Dedifferentiated amniotic fluid mesenchymal stem cell (primary cell): ENCODE results near the gene JUND.
"Not testable (repeated sequence)": the region's sequence is repeated elsewhere in the genome, so short reads cannot be mapped to it uniquely, and the experiment has no call there.

Source experiments
- DNase-seq: peaks from one replicate; pipeline ENCODE4 v3.0.0-alpha.2; 2016; ENCODE audit errors: extremely low spot score

Gene JUND

DNA sequence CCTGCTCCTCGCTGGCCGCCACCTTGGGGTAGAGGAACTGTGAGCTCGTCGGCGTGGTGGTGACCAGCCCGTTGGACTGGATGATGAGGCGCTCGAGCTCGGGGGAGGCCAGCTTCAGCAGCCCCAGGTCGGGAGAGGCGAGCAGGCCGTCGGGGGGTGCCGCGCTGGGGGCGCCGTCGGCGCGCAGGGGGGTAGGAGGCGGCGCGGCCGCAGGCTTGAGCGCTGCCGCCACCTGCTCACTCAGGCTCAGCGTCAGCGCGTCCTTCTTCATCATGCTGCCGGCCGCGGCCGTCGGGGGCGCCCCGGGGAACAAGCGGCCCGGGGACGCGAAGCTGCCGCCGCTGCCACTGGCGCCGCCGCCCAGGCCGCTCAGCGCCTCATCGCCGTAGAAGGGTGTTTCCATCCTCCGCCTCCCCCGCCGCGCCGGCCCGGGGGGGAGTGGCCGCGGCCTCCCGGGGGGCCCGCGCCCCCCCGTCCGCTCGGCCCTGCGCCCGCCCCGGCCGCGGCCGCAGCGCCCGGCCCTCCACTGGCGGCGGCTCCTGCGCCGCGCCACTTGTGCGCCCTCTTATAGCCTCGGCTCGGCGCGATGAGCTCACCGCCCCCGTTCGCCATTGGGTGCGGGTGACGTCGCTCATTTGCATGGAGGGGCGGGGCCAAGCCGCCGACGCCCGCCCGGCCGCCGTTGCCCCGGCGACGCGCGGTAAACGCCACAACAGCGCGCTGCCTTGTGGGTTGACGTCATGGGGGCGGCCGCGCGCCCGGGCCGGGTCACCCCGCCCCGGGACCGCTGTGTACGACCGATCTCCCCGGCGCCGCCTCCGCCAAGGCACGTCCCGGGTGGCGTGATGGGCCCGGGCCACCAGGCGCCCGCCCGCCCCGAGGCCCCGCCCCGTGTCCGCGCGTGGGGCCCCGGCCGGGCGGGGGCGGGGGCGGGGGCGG lies at the start of gene JUND:
TSS of gene JUND (minus strand) at position 541 of the 939 bp plus-strand sequence. CDS start at position 403, 138 bp downstream.
- DNase-seq = peak; percentile 93

DNA sequence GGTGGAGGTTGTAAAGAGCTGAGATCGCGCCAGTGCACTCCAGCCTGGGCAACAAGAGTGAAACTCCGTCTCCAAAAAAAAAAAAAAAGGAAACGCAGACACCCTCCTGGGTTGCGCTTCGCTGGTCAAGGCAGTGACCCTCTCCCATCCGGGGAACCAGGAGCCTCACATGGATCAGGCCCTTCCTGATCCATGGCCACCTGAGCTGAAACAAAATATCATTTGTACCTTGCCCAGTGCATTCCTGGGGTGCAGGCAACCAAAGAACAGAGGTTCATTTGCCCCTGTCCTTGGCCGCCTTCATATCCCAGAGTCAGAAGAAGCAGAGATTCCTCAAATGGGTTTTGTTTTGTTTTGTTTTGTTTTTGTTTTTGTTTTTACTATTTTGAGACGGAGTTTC lies 49.4 kb upstream of the JUND start:
- DNase-seq = no peak

DNA sequence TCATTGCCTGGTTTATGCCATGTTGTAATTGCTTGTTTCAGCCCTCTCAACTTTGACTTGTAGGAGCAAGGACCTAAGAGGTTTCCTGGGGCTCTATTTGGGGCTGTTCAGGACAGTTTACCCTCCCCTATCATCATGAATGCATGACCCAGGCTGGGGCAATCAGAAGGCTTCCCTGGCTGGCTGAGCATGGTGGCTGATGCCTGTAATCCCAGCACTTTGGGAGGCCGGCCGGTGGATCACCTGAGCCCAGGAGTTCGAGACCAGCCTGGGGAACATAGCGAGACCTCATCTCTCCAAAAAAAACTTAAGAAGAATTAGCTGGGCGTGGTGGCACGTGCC lies 47.6 kb upstream of the JUND start:
- DNase-seq = no peak

DNA sequence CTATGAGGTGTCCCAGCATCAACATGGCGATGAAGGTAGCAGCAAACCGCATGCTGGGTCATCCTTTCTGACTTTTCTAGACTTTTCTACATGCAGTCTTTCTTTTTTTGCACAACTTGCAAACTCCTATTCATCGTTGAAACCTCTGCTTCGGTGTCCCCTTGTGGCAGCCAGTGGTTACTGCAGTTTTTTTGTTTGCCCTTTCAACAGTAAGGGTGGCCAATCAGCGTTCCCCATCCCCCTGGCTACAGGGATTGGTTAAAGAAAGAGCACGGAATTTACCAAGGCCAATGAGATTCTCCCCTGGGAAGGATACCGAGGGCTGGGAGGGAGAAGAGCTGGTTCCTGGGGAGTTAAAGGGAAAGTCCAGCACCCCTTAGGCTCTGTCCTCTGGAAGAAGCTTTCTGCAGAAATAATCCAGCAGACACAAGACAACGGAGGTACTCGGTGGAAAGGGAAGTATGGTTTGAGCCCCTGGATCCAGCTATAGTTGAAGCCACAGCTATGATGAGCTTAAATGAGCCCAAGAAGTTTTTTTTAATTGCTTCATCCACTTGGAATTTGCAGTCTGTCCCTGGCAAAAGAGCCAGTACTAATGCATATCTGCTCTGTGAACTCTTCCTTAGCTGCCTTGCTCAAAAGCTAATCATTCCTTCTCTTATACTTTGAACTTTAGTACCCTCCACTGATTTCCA lies 47.1 kb upstream of the JUND start:
- peak; percentile 98 for DNase-seq

DNA sequence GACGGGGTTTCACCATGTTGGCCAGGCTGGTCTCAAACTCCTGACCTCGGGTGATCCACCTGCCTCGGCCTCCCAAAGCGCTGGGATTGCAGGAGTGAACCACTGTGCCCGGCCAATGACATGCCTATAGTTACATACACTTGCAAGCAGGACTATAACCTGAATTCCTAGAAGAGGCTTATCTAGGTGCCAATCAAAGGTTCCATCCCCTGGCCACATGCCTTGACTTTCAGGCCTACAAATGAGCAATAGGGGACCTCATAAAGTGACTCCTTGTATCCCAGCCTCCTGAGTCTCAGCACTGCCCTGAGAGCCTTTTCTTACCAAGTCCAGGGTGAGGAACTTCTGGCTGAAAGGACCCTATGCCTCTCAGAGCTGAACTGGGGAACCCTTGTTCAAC lies 45.4 kb upstream of the JUND start:
- DNase-seq = no peak

DNA sequence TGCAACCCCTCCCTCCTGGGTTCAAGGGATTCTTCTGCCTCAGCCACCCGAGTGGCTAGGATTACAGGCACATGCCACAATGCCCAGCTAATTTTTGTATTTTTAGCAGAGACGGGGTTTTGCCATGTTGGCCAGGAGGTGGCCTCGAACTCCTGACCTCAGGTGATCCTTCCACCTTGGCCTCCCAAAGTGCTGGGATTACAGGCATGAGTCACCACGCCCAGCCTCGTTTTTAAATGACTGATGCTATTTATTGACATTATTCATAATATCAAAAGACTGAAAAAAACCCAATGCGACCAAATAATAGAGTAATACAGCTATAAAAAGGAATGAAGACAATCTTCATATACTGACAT lies 42.9 kb upstream of the JUND start:
- not testable (repeated sequence) for DNase-seq

DNA sequence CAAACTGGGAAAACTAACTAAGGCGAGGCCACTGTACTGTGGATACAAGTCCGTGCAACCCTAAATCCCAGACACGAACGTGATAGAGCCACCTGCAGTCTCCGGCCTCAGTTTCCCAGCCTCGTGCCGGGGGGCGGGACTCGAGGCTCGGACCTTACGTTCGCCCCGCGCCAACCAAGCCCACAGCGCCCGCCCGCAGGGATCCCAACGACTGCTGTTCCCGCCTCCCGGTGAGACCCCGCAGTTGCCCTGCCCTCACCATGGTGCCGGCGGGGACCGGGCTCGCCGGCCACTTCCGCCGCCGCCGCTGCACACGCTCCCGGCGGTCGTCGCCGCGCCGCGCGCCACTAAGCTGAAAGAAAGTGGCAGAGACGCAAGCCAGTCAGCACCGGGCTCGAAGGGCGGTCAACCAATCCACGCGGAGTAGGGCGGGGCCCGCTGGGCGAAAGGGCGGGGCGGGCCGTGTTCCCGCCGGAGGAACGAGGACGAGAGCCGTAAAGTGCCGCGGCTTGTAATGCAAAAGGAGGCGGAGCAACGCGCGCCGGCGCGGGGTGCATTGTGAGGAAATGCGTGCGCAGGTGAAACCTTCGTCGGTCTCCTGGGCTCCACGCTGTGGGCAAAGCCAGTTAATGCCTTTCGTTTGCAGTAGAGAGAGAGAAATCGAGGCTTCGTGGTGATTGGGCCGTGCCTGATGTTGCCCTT lies 41.5 kb upstream of the JUND start, which contains the start of gene LSM4:
TSS of gene LSM4 (minus strand) at position 318 of the 702 bp plus-strand sequence. CDS start at position 262, 56 bp downstream.
- DNase-seq = peak; percentile 96

DNA sequence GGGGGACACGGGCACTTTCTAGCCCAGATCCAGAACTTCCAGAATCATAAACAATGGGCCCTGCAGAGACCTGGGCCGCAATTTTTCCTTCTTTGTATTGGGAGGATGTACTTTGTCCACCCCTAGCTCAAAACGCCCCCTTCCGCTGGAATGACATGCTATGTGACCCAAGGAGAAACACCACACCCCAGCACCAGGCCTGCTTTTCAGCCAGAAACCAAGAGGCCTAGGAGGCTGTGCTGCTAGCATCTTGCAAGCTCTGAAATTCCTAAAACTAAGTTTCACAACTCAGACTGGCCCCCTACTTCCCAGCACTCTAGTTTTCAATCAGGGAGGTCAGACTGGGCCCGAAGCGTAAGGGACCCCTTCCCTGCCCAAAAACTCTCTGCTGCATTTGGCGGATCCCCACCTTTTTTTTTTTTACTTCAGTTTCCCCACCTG lies 40.9 kb upstream of the JUND start:
- peak; percentile 76 for DNase-seq

DNA sequence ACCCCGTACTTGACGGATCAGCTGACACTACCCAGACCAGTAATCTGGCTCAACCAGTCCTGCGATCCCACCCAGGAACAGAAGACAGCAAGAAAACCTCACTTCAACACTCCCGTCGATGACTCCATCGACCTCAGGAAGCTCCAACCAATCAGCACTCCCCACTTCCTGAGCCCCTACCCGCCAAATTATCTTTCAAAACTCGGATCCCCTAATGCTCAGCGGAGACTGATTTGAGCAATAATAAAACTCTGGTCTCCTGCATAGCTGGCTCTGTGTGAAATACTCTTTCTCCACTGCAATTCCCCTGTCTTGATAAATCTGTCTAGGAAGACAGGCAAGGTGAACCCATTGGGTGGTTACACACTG lies 40.3 kb upstream of the JUND start:
- DNase-seq = no peak

DNA sequence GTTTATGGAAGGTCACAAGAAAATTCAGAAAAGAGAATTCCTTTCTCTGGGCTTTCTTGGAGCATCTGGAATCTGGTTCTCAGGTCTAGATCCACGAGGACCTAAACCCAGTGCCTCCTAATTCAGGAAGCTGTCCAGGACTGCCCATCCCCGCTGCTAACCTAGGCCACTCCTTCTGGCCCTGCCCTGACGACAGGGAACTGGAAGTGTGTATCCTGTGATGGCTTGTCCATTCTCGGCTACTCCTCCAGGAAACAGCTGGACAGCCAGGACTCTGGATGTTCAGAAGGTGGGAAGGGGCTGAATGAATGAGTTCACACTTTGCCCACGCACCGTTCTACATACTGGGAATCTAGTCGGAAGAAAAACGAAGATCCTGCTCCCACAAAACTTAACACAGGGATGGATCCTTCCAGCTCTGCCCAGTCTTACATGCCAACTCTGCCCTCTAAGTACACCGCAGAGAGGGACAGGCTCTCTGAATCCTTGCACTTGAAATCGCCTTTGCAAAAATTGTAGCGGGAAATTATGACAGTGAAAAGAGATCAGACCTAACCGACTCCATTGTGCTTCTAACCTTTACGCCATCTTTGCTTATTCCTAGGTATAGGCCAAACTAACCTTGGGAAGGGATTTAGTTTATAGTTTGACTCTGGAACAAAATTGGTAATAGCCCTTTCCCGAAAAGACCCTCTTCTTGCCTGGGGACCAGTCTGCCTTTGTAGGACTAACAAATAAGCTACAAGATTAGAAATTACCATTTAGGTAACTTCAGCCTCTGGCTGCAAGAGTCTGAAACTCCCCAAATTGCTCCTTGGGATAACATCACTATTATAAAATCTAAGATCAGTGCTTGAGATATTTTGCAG lies 39.7 kb upstream of the JUND start:
- no peak for DNase-seq

DNA sequence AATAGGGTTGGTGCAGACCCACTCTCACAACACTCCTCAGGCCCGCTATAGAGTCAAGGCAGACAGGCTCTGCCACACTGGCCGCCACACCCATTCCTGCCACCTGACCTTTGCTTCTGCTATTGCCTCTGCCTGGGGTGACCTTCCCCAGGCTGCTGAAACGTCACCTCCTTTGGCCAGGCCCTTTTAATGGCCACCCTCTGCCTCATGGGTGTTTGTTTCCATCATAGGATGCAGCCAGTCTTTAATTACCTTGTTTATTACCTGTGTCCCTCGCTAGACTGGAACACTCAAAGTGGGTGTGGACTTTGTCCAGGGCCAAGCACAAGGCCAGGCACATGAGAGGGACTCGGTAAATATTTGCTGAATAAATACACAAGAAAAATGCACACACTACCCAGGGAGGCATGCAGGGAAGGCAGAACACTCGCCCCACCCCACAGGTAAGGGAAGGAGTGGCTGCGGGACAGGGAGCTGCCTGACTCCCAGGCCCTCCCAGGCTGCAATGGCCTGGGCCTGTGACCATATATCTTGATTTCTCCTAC lies 38.2 kb upstream of the JUND start:
- DNase-seq = no peak

DNA sequence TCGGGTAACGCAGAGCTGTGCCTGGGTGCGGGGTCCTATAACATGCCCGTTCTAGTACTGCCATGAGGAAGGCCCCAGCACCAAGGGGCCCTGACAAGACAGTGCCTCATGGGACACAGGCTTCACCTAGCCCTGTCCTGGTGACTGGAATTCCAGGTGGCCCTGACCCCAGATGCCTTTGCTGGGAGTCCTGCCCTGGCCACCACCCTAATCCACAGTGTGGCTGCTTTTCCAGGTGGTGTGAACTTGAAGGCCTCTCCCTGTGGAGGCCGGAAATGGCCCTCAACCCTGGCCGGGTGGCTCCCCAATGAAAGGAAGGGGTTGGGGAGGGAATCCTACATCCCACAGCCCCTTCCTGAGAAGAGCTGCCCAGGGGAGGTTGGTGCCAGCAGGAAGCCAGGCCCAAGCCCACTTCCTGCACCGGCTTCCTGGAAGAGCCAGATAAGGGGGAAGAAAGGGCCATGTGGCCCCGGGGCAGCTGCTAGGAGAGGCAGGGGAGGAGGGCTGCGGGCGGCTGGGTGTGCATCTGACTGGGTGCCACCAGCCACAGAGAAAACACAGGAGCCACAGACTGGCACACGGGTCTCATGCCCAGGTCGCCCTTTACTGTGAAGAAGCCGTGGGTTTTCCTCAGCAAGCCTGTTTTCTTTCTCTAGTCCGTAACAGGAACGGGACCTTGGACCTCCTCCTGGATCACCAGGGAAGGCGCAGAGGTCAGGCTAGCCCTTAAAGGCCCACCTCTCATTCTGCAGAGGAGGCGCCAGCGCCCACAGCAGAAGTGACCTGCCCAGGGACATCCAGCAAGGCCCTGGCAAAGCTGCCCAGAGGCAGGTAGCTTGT lies 36.8 kb upstream of the JUND start:
- DNase-seq = no peak

DNA sequence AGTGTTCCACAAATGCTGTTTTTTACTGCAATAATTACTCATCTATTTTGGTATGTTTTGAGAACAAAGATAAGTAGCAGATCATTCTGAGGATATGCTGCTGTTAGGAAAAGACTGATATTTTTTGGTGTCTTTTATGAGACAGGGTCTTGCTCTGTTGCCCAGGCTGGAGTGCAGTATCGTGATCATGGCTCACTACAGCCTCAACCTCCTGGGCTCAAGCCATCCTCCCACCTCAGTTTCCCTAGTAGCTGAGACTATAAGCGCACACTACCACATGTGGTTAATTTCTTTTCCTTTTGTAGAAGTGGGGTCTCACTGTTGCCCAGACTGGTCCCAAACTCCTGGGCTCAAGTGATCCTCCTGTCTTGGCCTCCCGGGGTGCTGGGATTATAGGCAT lies 32.0 kb upstream of the JUND start:
- DNase-seq = no peak

DNA sequence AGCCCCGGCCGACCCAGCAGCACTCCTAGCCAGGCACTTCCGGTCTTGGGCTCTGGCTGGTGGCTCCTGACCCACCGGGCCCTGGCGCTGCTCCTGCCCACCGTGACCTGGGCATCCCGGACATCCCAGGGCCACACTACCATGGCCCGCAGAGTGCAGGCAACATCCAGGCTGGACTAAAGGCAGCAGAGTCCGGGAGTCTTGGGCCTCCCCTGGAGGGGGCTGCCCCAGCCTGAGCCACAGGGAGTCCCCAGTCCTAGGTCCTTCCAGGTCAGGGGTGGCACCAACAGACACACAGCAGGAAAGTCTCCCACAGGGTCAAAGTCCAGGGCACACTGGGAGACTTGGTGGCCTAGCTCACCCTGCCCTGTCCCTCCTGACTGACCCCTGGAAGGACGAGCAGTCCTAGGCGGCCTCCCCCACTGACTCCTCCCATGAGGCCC lies 30.7 kb upstream of the JUND start:
- no peak for DNase-seq

DNA sequence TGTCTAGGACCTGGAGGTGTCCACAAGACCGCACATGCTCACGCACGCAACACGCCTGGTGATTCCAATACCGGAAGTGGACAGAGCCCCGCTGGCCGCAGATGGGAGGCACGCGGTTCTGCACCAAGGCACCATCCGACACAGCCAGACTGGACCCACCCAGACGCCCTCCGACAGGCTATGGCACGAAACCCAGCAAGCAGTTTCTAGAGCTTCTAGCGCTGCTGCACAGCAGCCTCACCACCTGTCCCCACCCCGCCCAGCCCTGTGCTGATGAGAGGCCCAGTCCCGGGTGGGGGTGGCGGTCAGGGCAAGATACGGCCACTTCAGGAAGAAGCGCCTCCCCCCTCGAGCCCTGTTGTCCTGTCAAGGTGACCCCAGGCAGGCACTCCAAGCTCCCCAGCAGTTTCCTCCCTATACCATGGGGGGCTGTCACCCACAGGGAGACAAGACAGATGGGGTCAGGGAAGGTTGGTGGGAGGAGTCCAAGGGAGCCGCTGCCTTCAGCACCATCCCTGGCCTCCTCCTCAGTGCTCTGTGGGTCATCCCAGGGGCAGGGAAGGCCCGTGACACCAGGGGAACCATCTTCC lies 30.2 kb upstream of the JUND start:
- no peak for DNase-seq

DNA sequence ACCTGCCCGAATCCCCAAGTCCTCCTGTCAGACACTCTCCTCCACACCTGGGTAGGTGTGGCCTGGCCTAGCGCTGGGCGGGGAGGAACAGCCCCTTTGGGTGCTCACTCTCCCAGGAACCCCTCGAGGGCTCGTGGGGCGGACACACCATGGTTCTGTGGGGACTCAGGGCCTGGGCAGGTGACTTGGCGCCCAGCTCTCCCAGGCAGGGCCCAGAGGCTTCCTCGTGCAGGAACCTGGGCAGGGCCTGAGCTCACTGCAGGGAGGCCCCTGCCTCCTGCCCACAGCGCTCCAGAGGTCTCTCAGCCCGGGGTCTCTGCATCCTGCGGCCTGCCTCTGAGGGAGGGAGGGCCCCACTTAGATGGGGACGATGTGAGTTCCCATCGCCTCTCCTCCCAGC lies 29.5 kb upstream of the JUND start:
- DNase-seq = no peak

DNA sequence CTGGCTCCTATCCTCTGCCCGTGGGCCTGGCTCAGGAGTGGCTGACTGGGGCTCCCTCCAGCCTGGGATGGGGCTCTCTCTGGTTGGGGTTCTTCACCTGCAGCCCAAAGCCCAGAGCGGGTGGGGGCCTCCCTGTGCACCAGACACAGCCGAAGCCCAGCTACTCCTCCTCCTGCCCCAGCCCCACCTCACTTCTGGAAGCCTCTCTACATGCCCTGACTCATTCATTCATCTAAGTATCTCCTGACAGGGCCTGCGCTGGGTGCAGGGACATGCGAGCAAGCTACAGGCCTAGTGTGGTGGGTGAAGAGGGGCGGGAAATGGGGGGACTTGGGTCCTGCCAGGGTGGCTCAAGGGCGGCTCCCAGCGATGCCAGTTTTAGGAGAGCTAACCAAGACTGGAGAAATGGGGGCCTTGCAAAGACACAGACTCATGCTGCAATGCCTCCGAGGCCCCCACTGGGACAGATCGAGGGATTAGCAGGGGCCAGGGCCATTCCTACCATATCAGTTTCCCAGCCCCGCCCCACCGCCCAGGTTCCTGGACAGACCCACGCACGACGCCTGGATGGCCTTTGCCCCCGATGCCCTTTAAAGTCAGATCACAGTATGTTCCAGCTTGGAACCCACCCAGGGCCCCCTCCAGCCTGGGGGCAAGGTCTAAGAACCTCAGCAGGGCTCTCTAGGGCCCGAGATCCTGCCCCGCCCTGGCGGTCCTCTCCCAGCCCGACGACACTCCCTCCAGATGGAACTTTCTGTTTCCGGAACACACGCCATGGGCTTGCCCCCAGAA lies 28.9 kb upstream of the JUND start:
- DNase-seq = no peak

DNA sequence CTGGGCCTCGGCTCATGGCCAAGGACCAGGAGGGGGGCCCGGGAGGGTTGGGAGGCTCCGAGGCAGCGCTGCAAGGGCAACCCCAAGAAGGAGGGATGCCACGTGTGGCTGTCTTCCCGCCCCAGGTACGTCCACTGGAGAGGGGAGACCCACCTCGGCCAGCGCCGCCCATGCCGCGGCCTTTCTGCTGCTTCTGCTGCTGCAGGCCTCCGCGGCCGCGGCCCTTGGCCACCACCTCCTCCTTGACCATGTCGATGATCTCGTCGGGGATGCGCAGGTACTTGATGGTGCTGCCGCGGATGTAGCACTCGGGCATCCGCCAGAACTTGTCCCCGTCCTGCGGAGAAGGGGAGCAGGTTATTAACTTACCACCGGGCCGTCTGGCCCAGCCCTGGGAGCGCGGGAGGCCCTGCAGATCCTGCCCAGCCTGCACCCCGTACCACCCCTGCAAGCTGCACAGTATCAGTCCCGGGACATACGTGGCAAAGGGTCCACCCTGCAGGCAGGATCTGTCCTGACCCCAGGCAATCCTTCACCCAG lies 28.2 kb upstream of the JUND start:
- DNase-seq = no peak

DNA sequence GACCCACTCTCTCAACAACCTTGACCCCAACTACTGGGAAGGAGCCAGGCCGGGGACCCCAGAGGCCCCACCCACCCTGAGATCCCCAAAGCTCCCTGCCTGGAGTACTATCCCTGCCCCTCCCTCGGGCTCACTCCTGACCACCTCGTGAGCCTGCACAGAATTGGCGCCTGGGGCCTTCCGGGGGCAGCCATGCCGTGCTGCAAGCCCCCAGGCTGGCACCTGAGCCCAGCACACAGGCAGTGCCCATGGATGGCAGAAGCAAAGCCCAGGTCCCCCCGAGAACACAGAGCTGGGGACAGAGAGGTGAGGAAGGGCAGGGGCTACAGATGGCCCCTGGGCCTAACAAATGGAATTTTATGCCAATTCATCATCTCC lies 27.5 kb upstream of the JUND start:
- no peak for DNase-seq
